SH-SY5Y (cell line): ENCODE measurements around the gene DOCK2.

Experiments used
- GATA2 ChIP-seq: IDR thresholded peaks from 2 replicates; pipeline ENCODE4 v1.6.1; 2011; ENCODE audit warnings: mild to moderate bottlenecking, low read depth, low read length
- GATA3 ChIP-seq: IDR thresholded peaks from 2 replicates; pipeline ENCODE4 v1.6.1; 2011; ENCODE audit warnings: low read depth, mild to moderate bottlenecking, low read length, moderate library complexity

DNA sequence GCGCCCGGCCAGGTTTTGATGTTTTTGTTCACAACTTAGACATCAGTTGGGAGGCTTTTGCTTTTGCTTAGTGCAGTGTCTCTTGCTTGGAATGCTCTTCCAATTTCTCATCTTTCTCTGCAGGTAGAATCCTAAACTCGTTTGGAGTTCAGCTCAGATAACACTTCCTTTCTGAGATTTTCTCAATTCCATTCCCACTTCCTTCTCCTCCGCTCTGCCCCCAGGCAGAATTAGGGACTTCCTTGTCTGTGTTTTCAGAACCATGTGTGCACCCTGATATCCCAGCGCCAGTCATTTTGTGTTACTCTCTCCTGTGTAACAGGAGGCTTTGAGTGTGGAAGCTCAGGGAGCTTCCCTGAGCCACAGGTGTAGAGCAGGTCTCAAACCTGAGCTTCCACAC is 172.2 kb downstream of the DOCK2 start:
- no peak for TF ChIP-seq GATA2
- TF ChIP-seq GATA3 = no peak
